Esophagus muscularis mucosa (tissue), 4 donors: Measurements from ENCODE around the gene XPO5. TPM values are rescaled to one million over a fixed set of nuclear protein-coding genes. Genes with fewer than 3 reads are reported as not detected.

ENCODE experiments used
- DNase-seq: peaks from one replicate; pipeline ENCODE4 v3.0.0-alpha.2; 2017; ENCODE audit errors: extremely low spot score
- H3K27ac ChIP-seq, 4 donors: fragments of 200-600 bp; sonication (generic); replicated peaks in 1 of 4; 1 replicate in 3 of 4; 2 replicates in 1 of 4; pipeline ENCODE4 v1.5.1; 2016 to 2019; ENCODE audit warnings: mild to moderate bottlenecking in 1 of 4
- H3K27me3 ChIP-seq, 4 donors: fragments of 200-600 bp; sonication (generic); one replicate each; pipeline versions ENCODE4 v1.5.1 to v1.6.0; 2016 to 2019
- H3K36me3 ChIP-seq, 4 donors: fragments of 200-600 bp; sonication (generic); one replicate each; pipeline ENCODE4 v1.5.1; 2016 to 2019
- H3K4me1 ChIP-seq, 4 donors: fragments of 200-600 bp; sonication (generic); one replicate each; pipeline ENCODE4 v1.5.1; 2016 to 2019
- H3K4me3 ChIP-seq, 4 donors: fragments of 200-600 bp; sonication (generic); 1 replicate in 2 of 4; 2 replicates in 2 of 4; pipeline ENCODE4 v1.5.1; 2016 to 2019; ENCODE audit warnings: mild to moderate bottlenecking in 4 of 4, moderate library complexity in 1 of 4
- H3K9me3 ChIP-seq, 4 donors: fragments of 200-600 bp; sonication (generic); 1 replicate in 3 of 4; 2 replicates in 1 of 4; pipeline ENCODE4 v1.5.1; 2016 to 2019
- CTCF ChIP-seq, 3 experiments: fragments of 200-600 bp in 2 of 3; fragments of 450-650 bp in 1 of 3; sonication (generic) in 2 of 3; IDR thresholded peaks; one replicate each; pipeline ENCODE4 v1.5.1; 2017 to 2019; ENCODE audit warnings: antibody characterized with exemption in 3 of 3, mild to moderate bottlenecking in 2 of 3, moderate library complexity in 1 of 3
- EP300 ChIP-seq: sonication (generic); formaldehyde crosslinking; IDR thresholded peaks from one replicate; pipeline ENCODE4 v1.6.1; 2017; ENCODE audit warnings: antibody characterized with exemption
- POLR2A ChIP-seq: fragments of 450-650 bp; IDR thresholded peaks from one replicate; pipeline ENCODE4 v1.6.1; 2017; ENCODE audit warnings: antibody characterized with exemption, moderate library complexity, mild to moderate bottlenecking, low read depth
- POLR2AphosphoS5 ChIP-seq, 2 donors: sonication (generic); formaldehyde crosslinking; IDR thresholded peaks; one replicate each; pipeline ENCODE4 v1.6.1; 2017; ENCODE audit warnings: antibody characterized with exemption in 2 of 2
- WGBS: methylation state at CpG from one replicate; pipeline ENCODE4 v1.1.5; 2018; 5-methylcytosine and 5-hydroxymethylcytosine counted together
- intact Hi-C: fragments of 100-400 bp; cut with DNase I; formaldehyde crosslinking; loops from one replicate; pipeline ENCODE4 v1.15.1; 2023
- total RNA-seq, 4 donors: library from RNA; depleted of rRNA; stranded (reverse); fragments of >200 nt; gene quantifications; one replicate each; pipeline versions ENCODE4 v1.1.0 to v1.2.1, GENCODE V29; 2016

XPO5 gene
- total RNA-seq, 4 donors from 2014 or later, result 12.5 to 17.1 (median 15.7) TPM

GRCh38 chr6:43588194-43588593, 12.4 kb upstream of the XPO5 start:
- TF ChIP-seq CTCF (IDR thresholded peaks at IDR 0.05) (no peak), POLR2A (no peak), EP300 (no peak), POLR2AphosphoS5 (IDR thresholded peaks at IDR 0.05) (no peak)
- Histone ChIP-seq H3K36me3 (peaks cover 31 to 94% (median 64%) of the 10 kb centered on the region in 4 donors), H3K4me1 (no peaks in the 10 kb centered on the region), H3K9me3 (no peaks in the 10 kb centered on the region), H3K27me3 (no peaks in the 10 kb centered on the region), H3K27ac (no peak overlapping the region), H3K4me3 (no peak overlapping the region)
- intact Hi-C loops, result no loop called here
- no peak for DNase-seq
- 97% methylated on average over 5 of the region's 5 CpGs for WGBS

GRCh38 chr6:43584892-43585570, 9.2 kb upstream of the XPO5 start:
- intact Hi-C loops, result no loop called here
- TF ChIP-seq POLR2A (no peak), POLR2AphosphoS5 (IDR thresholded peaks at IDR 0.05) (no peak), CTCF (IDR thresholded peaks at IDR 0.05) (no peak), EP300 (no peak)
- Histone ChIP-seq H3K9me3 (no peaks in the 10 kb centered on the region), H3K27ac (no peak overlapping the region), H3K4me3 (no peak overlapping the region), H3K4me1 (no peaks in the 10 kb centered on the region), H3K36me3 (peaks cover 35 to 77% (median 61%) of the 10 kb centered on the region in 4 donors), H3K27me3 (no peaks in the 10 kb centered on the region)
- WGBS, result 93% methylated on average over 7 of the region's 7 CpGs
- no peak for DNase-seq

GRCh38 chr6:43582911-43583310, 7.1 kb upstream of the XPO5 start:
- 76% methylated on average over 5 of the region's 5 CpGs for WGBS
- intact Hi-C loops, result no loop called here
- Histone ChIP-seq H3K36me3 (peaks cover 24 to 58% (median 52%) of the 10 kb centered on the region in 4 donors), H3K4me1 (peaks cover 0 to 6% (median 6%) of the 10 kb centered on the region in 4 donors), H3K9me3 (no peaks in the 10 kb centered on the region), H3K4me3 (no peak overlapping the region), H3K27ac (no peak overlapping the region), H3K27me3 (no peaks in the 10 kb centered on the region)
- no peak for DNase-seq
- no peak for TF ChIP-seq POLR2AphosphoS5 (IDR thresholded peaks at IDR 0.05)
- TF ChIP-seq CTCF (IDR thresholded peaks at IDR 0.05), result no peak

- intact Hi-C loops, result no loop called here
- DNase-seq, result no peak
- WGBS, result 72% methylated on average over 2 of the region's 2 CpGs
- no peaks in the 10 kb centered on the region for H3K27me3 ChIP-seq
- no peaks in the 10 kb centered on the region for H3K9me3 ChIP-seq
- H3K4me1 ChIP-seq, result peaks cover 23 to 34% (median 31%) of the 10 kb centered on the region in 4 donors
- peaks cover 14 to 21% (median 20%) of the 10 kb centered on the region in 4 donors for H3K36me3 ChIP-seq
- no peak for TF ChIP-seq POLR2A
- TF ChIP-seq EP300, result no peak
- TF ChIP-seq POLR2AphosphoS5 (IDR thresholded peaks at IDR 0.05), result no peak
- TF ChIP-seq CTCF (IDR thresholded peaks at IDR 0.05), result no peak
- H3K4me3 ChIP-seq, result no peak overlapping the region
- no peak overlapping the region for H3K27ac ChIP-seq
Measured at GRCh38 chr6:43579171-43579570, 3.3 kb upstream of the XPO5 start.

GRCh38 chr6:43578748-43579147, 2.9 kb upstream of the XPO5 start:
- TF ChIP-seq CTCF (IDR thresholded peaks at IDR 0.05), result no peak
- TF ChIP-seq POLR2A, result no peak
- no peak for TF ChIP-seq POLR2AphosphoS5 (IDR thresholded peaks at IDR 0.05)
- no peak for TF ChIP-seq EP300
- no peaks in the 10 kb centered on the region for H3K27me3 ChIP-seq
- no peak overlapping the region for H3K27ac ChIP-seq
- H3K36me3 ChIP-seq, result peaks cover 10 to 17% (median 15%) of the 10 kb centered on the region in 4 donors
- intact Hi-C loops, result no loop called here
- no peak for DNase-seq
- H3K4me3 ChIP-seq, result no peak overlapping the region
- H3K4me1 ChIP-seq, result peaks cover 23 to 35% (median 32%) of the 10 kb centered on the region in 4 donors
- WGBS, result 91% methylated on average over 3 of the region's 3 CpGs
- no peaks in the 10 kb centered on the region for H3K9me3 ChIP-seq
